ENCODE data around the gene MAF.

DNA sequence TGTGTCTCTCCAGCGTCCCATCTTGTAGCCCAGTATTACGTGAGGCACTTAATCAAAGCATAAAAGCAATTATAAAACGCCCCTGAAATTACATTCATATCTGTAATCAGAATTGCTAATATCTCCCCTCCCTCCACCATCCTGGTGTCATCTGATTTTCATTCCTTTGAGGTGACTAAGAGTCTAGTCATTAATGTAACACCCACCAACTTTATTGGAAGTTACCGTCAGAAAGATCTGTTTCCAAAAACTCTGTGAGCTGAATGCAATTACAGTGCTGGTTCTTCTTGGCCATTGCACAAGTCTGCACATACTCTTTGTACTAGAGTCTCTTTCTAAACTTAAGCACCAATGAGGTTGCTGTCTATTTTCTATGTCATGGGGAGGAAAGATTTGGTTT is 12.5 kb upstream of the MAF start:
- no peak for TF ChIP-seq ZFX (IDR thresholded peaks at IDR 0.05; ENCODE audit: borderline replicate concordance)
- TF ChIP-seq, protein P1, sequence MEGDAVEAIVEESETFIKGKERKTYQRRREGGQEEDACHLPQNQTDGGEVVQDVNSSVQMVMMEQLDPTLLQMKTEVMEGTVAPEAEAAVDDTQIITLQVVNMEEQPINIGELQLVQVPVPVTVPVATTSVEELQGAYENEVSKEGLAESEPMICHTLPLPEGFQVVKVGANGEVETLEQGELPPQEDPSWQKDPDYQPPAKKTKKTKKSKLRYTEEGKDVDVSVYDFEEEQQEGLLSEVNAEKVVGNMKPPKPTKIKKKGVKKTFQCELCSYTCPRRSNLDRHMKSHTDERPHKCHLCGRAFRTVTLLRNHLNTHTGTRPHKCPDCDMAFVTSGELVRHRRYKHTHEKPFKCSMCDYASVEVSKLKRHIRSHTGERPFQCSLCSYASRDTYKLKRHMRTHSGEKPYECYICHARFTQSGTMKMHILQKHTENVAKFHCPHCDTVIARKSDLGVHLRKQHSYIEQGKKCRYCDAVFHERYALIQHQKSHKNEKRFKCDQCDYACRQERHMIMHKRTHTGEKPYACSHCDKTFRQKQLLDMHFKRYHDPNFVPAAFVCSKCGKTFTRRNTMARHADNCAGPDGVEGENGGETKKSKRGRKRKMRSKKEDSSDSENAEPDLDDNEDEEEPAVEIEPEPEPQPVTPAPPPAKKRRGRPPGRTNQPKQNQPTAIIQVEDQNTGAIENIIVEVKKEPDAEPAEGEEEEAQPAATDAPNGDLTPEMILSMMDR (IDR thresholded peaks at IDR 0.05), result no peak
